Stimulated activated CD4-positive, alpha-beta T cell treated with anti-CD3 and anti-CD28 coated beads, Interleukin-1b, Interleukin-23, amount 100 ng/mL, for 1 hour (primary cell): ENCODE measurements around the gene GABARAP.
A peak's percentile ranks its signal among the peaks of the same experiment; 100 is the strongest.

Experiments
- DNase-seq, 2 donors: peaks; one replicate each; pipeline ENCODE4 v3.0.0-alpha.2; 2020; ENCODE audit warnings: low read depth in 2 of 2

The GABARAP gene

DNA sequence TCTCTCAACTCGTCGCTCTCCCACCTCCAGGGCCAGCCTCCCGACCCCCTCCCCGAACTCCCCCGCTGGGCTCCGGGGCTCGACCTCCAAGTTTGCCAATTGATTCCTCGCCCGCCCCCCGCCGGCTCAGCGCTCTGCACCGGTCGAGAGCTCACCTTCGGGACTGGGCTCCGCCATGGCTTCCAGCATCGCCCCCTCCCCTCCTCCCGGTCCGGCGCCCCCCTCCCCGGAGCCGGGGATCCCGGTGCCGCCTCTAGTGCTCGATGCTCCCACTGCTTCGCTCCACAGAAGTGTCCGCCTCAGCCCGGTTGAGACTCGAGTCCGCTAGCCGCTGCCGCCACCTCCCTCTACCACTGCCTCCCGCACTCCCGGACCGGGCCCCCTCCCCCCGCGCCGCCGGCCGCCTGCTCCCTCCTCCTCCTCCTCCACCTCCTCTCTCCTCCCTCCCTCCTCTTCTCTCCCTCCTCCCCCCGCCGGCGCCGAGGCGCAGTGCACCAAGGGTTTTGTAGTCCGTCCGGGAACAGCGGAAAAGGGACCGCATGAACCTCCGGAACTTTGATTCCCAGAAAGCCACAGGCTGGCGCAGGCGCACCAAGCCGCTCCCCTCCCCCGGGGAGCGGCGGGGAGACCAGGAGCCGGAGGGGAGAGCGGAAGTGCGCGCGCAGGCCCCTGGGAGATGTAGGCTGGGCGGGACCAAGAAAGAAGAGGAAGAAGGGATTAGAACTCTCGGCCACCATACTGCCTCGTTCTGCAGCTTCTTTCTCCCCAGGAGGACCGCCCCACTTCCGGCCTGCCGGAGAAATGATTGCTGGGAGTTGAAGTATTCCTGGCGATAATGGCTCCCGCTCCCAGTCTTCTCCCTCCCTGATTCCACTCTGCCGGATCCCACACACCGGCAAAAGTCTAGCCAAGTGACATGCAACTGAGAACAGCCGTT lies 2.9 kb downstream of the GABARAP start, which contains the start of gene PHF23:
Gene PHF23, minus strand, starts transcription at position 367 of the 937 bp plus-strand sequence. Its CDS starts 178 bp downstream, at position 189.
- DNase-seq: peak; percentile 88 to 96

DNA sequence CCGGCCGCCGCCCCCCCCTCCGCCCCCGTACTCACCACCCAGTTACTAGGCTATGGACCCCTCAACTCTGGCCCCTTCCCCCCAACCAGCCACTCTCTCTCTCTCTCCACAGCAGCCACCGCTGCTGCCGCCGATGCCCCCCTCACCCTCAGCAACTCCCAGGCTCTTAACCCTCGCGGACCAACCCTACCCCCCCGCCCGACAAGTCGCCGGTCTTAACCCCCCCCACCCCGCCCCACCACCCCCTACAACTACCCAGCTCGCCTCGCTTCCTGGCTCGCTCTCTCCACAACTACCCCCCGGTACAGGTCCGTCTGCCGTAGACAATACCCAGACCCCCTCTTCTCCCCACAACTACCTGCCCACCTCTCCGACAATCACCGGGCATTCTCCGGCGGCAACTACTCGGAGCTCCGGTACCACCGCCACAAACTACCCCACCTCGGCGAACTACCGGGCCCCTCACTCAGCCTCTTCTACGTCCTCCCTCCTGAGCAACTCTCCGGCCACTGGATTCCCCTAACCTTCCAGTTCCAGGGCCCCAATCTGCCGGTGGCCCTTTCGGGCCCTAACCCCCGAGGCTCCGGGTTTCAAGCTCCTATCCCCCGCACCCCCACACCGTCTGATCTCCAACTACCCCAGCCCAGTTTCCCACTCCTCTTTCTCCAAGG lies 3.7 kb downstream of the GABARAP start:
- no peak for DNase-seq

DNA sequence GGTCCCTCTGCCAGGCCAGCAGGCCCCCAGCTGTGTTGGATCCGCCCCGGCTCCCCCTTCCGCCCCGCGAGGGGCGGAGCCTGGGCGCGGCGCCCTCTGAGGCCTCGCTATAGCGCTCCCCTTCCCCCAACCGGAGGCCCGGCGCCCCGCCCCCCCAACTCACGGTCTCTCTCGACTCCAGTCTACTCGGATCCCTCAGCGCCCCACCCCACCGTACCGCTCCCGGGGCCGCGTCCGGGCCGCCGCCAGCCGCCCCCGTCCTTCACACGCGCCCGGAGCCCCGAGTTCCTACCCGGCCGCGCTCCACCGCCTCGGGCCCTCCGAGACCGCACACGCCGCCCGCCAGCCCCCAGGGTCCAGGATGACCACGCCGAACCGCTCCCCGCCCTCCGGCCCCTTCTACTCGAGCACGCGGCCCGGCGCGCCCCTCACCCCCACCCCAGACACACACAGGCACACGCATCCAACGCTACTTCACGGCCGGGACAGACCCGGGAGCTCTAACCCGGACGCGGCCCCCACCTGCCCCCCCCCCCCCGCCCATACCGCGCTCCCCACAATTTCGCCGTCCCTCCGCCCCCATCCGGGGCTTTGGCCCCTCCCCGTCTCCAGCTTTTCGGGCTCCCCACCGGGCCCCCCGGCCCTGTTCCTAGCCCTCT lies 4.4 kb downstream of the GABARAP start:
- peak; percentile 69 to 81 for DNase-seq

DNA sequence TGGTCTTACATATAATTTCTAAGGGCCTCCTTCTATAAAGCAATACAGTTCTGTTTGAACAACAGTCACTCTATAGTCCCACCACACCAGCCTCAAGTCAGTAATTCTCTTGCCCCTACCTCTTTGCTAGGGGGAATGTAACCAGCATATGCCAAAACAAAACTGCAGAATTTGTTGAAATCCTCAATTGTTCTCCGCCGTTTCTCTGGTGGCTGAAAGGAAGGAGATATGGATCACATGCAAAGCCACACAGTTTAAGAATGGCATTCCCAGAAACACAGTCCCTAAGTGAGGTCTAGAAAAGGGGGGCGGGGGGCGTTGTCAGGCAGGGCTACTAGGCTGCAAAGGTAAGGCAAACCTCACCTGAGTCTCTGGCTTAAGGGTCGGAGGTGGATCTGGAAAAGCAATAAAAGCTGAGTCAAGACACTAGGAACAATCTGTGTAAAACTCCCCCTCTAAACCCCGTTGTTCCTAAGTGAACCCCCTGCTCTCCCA lies 4.9 kb downstream of the GABARAP start:
- no peak for DNase-seq

DNA sequence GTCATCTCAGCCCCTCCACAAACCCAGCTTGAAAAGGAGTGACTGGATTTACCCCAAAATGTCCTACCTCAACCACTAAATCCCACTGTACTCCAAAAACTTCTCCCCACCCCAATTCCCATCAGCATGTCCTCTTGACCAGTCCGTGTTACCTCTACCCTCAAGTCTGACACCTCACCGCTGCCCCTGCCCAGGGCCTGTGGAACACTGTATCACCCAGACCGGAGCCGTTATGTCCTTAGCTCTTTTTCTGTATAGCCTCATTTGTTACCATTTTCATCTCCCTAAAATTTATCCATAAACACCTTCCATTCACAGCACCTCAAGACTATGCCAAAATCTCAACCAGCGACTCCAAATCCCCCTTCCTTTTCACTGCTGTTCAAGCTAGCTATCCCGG lies 5.4 kb downstream of the GABARAP start:
- no peak for DNase-seq

DNA sequence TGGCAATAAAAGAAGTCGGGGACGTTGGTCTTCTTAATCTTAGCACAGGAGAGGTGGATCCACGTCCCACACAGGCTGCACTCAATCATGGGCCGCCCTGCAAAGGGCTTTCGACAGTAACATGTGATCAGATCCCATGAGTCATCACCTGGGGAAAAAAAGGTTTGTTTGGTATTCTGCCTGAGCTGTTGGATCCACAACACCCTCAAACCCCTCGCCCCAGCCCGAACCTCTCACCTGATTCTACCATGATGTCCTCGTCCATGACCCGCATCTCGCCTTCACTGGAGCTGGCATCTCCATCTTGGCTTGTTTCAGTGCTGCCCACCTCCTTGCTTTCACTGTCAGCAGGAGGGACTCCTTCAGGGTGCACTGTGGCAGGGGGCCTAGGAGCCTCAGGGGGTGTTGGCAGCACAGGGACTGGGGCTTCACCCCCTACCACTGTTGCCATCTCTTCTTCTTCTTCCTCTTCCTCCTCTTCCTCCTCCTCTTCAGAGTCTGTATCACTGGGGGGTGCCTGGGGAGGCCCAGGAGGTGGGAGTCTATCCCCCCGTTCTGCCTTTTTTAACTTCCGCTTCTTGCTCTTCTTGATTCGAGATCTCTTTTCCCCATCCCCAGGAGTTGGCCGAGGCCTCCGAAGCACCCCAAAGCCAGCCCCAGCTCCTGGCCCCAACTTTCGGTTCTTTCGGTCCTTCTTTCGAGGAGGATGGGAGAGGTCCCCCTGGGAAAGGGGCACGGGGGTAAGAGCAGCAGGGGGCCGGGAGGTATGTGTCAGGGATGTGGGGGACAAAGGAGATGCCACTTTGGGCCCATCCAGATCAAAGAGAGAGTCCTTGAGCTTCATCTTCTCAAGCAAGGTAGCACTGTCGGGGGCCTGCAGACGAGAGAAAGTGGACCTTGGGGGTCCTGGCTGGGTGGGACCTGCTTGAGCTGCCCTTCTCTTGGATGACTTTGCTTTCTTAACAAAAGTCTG lies 6.3 kb downstream of the GABARAP start:
- no peak for DNase-seq

DNA sequence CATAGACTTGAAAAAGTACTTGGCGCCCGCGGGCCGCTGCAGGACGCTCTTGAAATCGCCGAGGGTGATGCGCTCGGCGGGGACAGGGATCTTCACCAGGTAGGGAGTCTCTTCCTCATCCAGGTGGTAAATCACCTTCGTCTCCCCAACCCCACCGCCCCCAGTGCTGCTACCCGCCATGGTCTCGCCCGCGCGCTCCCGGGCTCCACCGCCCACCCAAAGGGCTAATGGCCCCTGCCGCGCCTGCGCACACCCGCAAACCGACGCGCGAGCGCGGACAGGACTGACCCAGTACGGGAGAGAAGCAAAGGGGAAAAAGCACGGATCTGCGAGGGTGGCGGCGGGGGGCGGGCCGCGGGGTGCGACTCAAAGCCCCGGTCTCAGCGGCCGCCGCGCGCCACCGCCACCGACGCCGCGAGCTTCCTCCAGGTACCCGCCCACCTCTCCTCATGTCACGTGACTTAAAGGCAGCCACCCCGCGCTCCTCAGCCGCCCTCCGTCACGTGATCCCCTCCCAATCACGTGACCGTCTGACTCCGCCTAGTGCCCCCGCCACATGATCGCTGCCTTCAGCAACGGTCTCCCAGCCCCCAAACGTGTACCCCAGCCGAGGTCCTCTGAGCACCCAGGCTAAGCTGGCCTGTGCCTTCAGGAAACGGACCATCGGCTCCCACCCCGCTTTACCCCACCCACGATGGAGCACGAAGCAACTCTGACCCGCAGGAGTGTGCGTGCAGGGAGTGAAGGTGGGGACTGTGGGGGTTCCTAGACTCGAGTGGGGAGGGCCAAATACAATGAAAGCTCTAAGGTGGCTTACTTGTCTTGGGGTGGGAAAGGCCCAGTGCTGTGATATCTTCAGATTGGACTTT lies 7.9 kb downstream of the GABARAP start, which contains the start of gene DVL2:
Gene DVL2, minus strand, starts transcription at position 435 of the 869 bp plus-strand sequence. Its CDS starts 255 bp downstream, at position 180.
- DNase-seq: peak; percentile 90 to 92

DNA sequence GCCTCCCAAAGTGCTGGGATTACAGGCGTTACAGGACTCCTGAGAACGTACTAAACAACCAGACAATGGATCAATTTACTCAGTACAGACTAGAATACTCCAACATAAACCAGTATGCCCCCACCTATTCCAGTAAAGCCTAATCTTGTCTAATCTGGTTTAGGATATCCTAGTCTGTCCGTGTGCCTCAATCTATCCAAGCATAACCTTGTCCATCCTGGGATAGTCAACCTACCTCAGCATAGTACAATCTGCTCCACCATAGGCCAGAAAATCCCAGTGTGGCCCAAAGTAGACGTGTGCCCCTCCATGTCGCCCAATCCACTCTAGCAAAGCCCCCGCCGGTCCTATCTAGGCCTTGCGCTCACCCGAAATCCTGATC lies 8.6 kb downstream of the GABARAP start:
- no peak for DNase-seq

DNA sequence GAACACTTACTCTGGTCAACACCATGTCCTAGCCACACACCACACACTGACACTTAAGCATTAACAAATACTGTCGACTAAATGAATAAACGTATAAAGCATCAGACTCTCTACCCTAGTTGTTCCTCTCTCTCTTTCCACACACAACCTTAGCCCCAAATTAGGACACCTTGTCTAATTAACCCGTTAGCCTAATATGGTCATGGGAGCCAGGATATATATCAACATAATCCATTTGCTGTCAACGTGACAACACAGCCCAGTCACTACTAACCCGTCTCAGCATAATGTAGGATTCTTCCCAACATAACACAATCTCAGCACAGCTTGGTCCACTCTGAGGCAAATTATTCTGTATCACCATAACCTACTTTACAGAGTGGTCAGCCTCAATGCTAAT lies 10.1 kb downstream of the GABARAP start:
- DNase-seq: no peak

DNA sequence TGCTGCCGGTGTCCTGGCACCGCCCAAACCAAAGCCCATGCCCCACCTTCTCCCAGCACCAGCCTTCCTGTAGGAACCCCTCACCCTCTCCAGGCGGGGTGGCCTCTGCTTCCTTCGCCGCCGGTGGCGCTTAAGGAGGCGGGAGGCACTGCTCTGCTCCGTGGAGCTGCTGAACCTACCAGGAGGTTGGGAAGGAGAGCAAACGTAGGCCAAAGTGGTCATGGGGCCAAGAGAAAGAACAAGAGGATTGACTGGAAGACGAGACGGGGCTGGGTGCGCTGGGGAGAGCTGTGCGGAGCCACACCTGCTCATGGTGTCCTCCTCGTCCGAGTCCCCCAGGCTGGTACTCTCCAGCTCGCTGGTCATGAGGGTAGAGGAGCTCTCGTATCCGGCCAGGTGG lies 12.7 kb downstream of the GABARAP start:
- no peak for DNase-seq

DNA sequence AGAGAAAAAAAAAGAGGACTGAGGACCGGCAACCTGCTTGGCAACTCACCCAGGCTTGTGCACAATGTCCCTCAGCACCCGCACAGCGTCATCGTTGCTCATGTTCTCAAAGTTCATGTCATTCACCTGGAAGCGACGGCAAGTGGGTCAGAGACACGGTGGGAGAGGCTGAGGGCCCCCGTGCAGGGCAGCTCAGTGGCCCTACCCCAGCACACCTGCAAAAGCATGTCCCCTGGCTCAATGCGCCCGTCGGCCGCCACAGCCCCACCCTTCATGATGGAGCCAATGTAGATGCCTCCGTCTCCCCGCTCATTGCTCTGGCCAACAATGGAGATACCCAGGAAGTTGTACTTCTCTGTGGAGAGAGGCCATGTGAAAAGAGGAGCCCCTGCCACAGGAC lies 13.3 kb downstream of the GABARAP start:
- no peak for DNase-seq

DNA sequence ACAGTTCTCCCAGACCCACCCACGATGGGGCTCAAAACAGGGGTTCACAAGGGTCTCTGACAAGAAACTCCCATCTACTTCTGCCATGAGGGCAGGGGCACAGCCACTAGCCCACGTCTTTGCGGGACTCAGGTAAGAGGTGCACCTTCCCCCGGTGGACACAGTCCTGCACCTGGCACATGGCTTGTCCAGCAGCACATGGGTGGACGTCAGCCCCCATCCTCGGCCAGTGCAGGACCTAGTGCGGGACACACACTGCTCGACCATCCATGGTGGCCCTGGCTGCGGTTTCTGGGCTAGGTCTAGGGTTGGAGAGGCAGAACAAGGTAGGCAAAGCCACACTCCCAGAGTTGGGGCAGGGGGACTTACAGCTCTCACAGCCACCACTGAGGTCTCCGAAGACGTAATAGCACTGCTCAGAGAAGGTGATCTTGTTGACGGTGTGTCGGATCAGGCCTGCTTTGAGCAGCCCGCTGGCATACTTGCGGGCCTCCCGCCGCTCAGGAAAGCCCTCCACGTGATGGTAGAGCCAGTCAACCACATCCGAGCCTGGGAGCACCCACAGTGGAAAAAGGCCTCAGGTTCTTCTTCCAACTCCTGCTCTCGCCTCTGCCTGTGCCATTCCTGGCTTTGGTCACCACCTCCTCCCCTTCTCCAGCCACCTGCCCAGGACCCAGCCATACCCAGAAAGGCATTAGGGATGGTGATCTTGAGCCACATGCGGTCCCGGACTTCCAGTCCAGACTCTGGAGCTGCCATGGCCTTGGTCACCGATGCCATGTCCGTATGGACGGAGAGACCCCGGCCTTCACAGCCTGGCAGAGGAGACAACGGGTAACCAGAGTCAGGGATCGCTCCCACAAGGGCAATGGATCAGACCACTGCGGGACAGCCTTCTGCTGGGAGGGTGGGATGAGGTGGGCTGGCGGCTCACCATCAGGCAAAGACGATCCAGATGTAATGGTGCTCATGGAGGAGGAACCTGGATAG lies 15.2 kb downstream of the GABARAP start:
- no peak for DNase-seq

DNA sequence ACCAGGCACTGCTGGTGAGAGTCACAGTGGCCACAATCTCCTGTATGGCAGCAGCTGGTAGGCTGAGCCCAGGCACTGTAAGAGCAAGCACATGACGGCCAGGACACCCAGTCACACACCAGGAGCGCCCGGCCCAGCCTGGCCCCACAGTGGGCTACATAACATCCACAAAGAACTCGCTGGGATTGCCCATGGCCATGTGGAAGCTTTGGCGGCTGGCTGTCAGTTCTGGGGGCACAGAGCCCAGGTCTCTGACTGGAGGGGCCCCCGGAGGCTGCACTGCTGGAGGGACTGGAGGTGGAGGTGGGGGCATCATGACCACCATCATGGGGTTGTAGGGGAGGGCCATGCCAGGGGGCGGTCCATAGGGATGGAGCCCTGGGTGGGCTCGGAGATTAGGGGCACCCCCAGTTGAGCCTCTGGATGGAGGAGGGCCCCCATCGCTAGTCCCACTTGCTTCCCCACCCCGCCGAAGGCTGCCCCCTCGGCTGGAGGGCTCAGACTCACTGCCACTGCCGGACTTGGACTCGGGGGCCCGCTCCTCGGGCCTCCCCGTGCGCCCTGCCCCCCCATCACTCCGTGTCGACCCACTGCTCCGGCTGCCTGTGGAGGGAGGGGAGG lies 16.4 kb downstream of the GABARAP start:
- no peak for DNase-seq

DNA sequence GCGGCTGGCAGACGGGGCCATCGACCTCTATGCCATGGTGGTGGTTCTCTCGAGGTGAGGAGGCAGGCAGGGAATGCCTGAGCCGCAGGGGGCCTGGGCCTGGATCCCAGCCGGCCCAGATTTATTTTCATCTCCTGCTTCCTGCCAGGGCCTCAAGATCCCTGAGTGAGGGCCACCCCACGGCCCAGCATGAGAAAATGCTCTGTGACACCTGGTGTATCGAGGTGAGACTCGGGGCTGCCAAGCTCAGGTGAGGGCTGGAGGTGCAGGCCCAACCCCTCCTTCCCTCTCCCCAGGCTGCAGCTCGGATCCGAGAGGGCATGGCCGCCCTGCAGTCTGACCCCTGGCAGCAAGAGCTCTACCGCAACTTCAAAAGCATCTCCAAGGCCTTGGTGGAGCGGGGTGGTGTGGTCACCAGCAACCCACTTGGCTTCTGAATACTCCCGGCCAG lies 17.6 kb downstream of the GABARAP start:
- no peak for DNase-seq

DNA sequence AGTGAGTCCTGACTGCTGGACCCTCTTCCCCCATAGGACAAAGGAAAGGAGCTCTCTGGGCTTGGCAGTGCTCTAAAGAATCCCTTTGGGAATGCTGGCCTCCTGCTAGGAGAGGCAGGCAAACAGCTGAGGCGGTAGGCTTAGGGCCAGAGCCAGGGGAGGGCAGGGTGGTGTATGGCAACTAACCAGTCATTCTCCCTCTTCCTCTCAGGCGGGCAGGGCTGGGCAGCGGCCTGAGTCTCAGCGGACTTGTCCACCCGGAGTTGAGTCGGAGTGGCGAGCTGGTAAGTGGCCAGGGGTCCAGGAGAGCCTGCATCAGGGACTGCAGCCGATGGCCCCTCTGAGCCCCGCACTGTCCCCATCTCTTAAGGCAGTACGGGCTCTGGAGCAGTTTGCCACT lies 18.1 kb downstream of the GABARAP start:
- DNase-seq: no peak

DNA sequence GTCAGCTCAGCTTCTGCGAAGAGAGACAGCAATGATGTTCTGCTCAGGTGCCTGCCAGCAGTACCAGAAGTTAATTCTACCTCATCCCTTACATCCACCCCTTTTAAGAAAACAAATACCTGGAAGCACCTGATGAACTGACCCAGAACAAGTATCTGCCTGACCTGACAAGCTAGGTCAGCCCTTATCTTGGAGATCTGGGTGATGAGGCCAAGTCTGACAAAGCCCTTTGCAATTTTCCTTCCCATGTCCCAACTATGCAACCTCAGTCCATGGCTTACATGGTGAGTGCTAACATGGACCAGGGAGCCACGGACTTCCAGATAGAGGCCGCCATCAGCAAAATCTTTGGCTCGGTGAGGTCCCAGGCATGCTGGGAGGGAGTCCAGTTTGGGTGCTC lies 18.9 kb downstream of the GABARAP start:
- no peak for DNase-seq

DNA sequence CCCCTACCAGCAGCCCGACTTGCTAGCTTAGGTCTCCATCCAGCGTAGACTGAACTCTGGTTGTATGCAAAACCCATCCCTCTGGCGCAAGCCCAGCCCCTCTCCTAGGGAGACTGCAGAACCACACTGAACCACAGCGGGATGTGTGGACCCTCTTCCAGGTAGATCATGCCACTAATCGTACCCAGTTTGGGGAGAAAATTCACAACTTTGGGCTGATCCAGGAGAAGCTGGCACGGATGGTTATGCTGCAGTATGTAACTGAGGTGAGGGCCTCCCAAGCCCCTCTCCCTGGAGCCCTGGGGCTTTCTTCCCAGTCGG lies 19.3 kb downstream of the GABARAP start:
- no peak for DNase-seq
